Anterior cingulate cortex (tissue), 58 donors: ENCODE measurements around the gene ARL4C.

Experiments
- DNase-seq, 58 donors: peaks; one replicate each; lab custom pipeline; 2025; lab: John Stamatoyannopoulos, UW

Gene ARL4C

DNA sequence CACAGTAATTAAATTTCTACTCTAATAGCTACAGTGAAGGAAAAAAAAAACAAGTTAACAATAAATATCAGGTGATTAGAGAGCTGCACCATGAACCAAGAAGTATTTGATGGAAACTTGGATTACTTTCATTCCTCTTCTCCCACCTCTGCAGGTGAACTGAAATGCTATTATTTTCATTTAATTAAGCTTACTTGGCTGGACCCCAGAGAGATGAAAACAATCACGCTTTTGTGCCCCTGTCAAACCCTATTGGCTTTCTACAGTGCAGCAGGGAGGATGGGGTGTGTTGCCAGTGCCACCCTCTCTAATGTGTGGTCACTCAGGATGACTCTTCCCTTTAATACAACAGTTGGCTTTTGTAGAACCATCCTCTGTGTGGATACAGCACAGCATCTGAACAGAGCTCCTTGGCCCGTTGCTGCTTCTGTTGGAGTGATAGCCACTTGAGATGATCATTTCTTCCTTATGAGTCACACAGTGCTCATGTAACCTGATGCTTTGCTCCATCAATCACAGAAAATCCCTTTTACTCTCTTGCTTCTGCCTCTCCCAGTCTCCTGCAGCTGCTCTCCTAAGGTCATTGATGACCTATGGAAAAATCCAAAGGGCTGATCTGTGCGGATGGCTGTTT is 5.5 kb upstream of the ARL4C start:
- DNase-seq = no peak

- peak in 19 of 58 donors; percentile 5 to 48 (median 20) for DNase-seq
Observed at GRCh38 chr2:234500394-234501006, 3.6 kb upstream of the ARL4C start.

DNA sequence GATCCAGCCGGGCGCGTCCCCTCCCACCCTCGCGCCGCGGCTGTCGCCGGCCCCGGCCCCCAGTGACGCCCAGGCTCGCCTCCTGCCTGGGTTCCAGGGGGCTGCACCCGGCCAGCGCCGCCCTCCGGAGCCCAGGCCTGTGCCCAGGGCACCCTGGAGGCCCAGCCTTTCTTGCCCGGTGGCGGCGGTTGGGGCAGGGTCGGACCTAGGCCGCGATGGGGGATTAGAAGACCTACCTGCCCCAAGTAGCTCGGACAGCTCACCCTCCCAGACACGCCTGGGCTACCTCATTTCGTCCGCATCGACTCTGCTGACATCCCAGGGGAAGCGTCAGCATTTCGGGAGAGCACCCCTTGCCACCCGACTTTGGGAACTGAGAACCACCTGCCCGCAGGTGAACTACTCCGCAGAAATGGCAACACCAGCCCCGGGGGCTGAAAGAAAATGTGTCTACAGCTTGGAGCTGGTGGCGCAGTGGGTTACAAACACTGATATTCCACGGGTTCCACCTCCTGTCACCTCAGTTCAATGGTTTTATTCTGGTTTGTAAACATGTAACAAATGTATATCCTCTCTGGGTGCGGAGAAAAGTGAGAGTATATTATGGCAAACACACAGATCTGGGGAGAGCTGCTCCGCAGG is 834 bp upstream of the ARL4C start:
- no peak for DNase-seq

- DNase-seq = peak in 16 of 58 donors; percentile 20 to 60 (median 30)
Observed at GRCh38 chr2:234496055-234496834, 636 bp downstream of the ARL4C start.

- DNase-seq = no peak
Observed at GRCh38 chr2:234495251-234496054, 1.4 kb downstream of the ARL4C start.

- peak in 5 of 58 donors; percentile 8 to 36 (median 14) for DNase-seq
Observed at GRCh38 chr2:234494361-234495250, 2.3 kb downstream of the ARL4C start.

GRCh38 chr2:234493796-234494195 is 3.1 kb downstream of the ARL4C start:
- DNase-seq = no peak

DNA sequence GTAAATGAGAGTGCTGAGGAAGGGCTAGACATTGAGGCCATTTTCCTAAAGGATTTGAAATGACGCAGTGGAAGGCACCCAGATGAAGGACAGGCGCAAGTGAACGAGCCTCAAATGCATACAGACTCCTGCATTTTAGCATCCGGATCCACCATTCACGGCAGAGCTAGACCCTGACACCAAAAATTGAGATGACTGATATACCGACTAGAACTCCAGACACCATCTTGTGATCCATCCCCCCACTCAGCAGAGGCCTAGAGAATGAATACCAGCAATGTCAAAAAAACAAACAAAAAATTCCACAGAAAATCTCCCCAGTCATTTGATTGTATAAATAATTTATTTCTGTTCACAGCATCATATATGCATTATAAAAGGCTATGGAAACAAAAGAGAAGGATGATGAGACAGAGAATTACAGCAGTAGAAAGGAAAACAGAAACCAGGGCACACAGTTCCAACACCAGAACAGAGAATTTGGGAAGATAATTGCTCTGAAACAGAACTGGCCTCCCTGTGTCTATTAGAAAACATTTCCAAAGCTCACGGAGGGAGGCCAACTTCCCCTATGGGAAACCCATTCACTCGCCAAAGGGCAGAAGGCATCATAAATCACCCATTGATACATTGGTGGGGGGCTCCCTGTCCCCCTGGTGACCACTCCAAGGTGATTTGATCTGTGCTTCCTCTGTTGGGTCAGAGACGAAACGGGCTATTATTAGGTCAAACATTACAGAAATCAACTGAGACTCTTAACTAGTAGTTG is 4.0 kb downstream of the ARL4C start:
- no peak for DNase-seq

GRCh38 chr2:234491897-234492296 is 5.0 kb downstream of the ARL4C start:
- no peak for DNase-seq

DNA sequence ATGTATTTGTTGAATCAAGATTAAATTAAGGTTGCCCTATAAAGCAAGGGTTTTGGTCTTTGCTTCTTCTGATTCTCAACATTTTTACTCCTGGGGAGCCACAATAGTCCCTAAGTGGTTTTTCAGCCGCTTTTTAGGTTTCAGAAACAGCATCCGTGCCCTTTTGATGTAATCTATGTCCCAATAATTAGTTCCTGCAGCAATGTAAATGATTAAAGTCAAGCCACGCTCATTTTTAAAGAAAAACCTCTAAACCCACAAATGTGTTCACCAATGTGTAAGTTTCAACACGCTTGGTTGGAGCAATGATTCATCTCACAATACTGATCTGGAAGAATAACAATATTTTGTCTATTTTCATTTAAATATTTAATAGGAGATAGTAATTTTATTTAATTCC is 5.6 kb downstream of the ARL4C start:
- no peak for DNase-seq

- DNase-seq = peak in 6 of 58 donors; percentile 13 to 43 (median 24)
Observed at GRCh38 chr2:234490271-234491091, 6.4 kb downstream of the ARL4C start.

GRCh38 chr2:234488913-234489451 is 7.9 kb downstream of the ARL4C start:
- DNase-seq = no peak

- DNase-seq = no peak
Observed at GRCh38 chr2:234488486-234488885, 8.4 kb downstream of the ARL4C start.

- DNase-seq = no peak
Observed at GRCh38 chr2:234487356-234487755, 9.5 kb downstream of the ARL4C start.

GRCh38 chr2:234483568-234484251 is 13.2 kb downstream of the ARL4C start:
- DNase-seq = no peak

GRCh38 chr2:234481301-234481700 is 15.6 kb downstream of the ARL4C start:
- DNase-seq = no peak

- no peak for DNase-seq
Observed at GRCh38 chr2:234480337-234480736, 16.5 kb downstream of the ARL4C start.
